A673 (cell line): ENCODE measurements around the gene PDE6D. TPM values are rescaled to one million over a fixed set of nuclear protein-coding genes. Genes with fewer than 3 reads are reported as not detected.

Experiments used
- BruUV-seq: library from RNA; stranded (reverse); fragments of 400-500 nt; replicated peaks from 2 replicates; lab custom pipeline; 2021; lab: Mats Ljungman, UMichigan
- CTCF ChIA-PET: fragments of 300-600 bp; sonication (Branson Sonifier 250); formaldehyde crosslinking; loops from one replicate; lab custom pipeline; 2022; ENCODE audit warnings: antibody characterized with exemption; lab: Charles Lee
- POLR2A ChIA-PET: fragments of 300-600 bp; sonication (Branson Sonifier 250); formaldehyde crosslinking; loops from one replicate; lab custom pipeline; 2022; ENCODE audit warnings: antibody characterized with exemption; ENCODE audit not compliant: low non-redundant PET; lab: Charles Lee
- DNase-seq: peaks from one replicate; pipeline ENCODE4 v3.0.0-alpha.2; 2015; ENCODE audit warnings: low spot score
- H3K27ac ChIP-seq: fragments of 200-600 bp; sonication (generic); 2 replicates; pipeline ENCODE4 v1.5.1; 2016; ENCODE audit warnings: mixed run types, low read depth, mild to moderate bottlenecking, mixed read lengths, antibody characterized with exemption, low read length; ENCODE audit not compliant: poor library complexity, severe bottlenecking
- H3K27me3 ChIP-seq: fragments of 200-600 bp; sonication (generic); replicated peaks from 2 replicates; pipeline ENCODE4 v1.6.1; 2017; ENCODE audit warnings: mixed run types, low read depth, mild to moderate bottlenecking, mixed read lengths, antibody characterized with exemption, low read length; ENCODE audit not compliant: insufficient read depth, poor library complexity
- H3K36me3 ChIP-seq: fragments of 200-600 bp; sonication (generic); 2 replicates; pipeline ENCODE4 v1.6.1; 2016; ENCODE audit warnings: mixed run types, mild to moderate bottlenecking, mixed read lengths, antibody characterized with exemption, low read length; ENCODE audit not compliant: insufficient read depth, poor library complexity, severe bottlenecking
- H3K4me1 ChIP-seq: fragments of 200-600 bp; sonication (generic); 2 replicates; pipeline ENCODE4 v1.6.1; 2017; ENCODE audit warnings: mixed run types, mild to moderate bottlenecking, mixed read lengths, antibody characterized with exemption, low read length; ENCODE audit not compliant: insufficient read depth, poor library complexity, severe bottlenecking
- H3K4me3 ChIP-seq: fragments of 200-600 bp; sonication (generic); 2 replicates; pipeline ENCODE4 v1.5.1; 2016; ENCODE audit warnings: low read depth, mixed run types, mild to moderate bottlenecking, mixed read lengths, low read length; ENCODE audit not compliant: poor library complexity, severe bottlenecking
- H3K9me3 ChIP-seq: fragments of 200-600 bp; sonication (generic); 2 replicates; pipeline ENCODE4 v1.6.1; 2016; ENCODE audit warnings: mixed run types, low read depth, mild to moderate bottlenecking, mixed read lengths, antibody characterized with exemption, low read length; ENCODE audit not compliant: poor library complexity, severe bottlenecking
- EZH2 ChIP-seq: fragments of 200-600 bp; sonication (generic); IDR thresholded peaks from 2 replicates; pipeline ENCODE4 v1.6.1; 2017; ENCODE audit warnings: borderline replicate concordance, low read depth, mild to moderate bottlenecking, mixed read lengths, antibody characterized with exemption, low read length; ENCODE audit not compliant: poor library complexity, severe bottlenecking
- intact Hi-C: fragments of 100-400 bp; cut with micrococcal nuclease; formaldehyde crosslinking; loops from one replicate; pipeline ENCODE4 v1.10.0; 2022; ENCODE audit not compliant: unreplicated experiment
- total RNA-seq: library from RNA; stranded (reverse); gene quantifications from 2 replicates; pipeline ENCODE4 v1.2.3, GENCODE V29; 2021
- TF ChIP-seq, protein P1 (sequence below): fragments of 300-800, 200-600 bp; sonication (generic); conservative IDR thresholded peaks from 2 replicates; pipeline ENCODE4 v1.5.1; 2017; ENCODE audit warnings: low read depth, mild to moderate bottlenecking, antibody characterized with exemption, low read length, moderate library complexity, mixed read lengths

Gene PDE6D
- total RNA-seq, 1 experiment from 2014 or later = 19.7 TPM

DNA sequence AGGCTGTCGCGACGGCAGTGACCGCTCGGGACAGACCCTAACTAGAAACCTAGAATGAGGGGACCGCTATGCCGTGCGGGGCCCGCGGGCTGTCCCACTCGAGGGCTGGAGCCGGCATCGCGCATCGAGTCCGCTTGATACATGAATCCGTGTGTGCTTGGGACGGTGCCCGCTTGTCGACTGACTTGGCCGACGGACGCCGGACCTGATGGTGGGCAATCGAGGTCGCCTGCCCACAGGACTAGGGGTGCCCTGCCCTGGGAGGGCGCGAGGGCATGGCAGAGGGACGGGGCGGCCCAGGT is 73.5 kb downstream of the PDE6D start:
- no peaks in the 10 kb centered on the region for H3K27me3 ChIP-seq
- intact Hi-C loops = loop anchor here (1.0 kb wide), 1 partner anchor 45 kb away; no protein-coding TSS in a partner anchor
- peak overlapping the region; percentile 97 for H3K27ac ChIP-seq
- ChIA-PET CTCF (interaction anchor here (1.3 kb wide), 1 partner anchor 30 kb away, joined by 7 read pairs; no protein-coding TSS in a partner anchor), POLR2A (no interaction called here)
- no TSS peak for BruUV-seq
- TF ChIP-seq, protein P1, sequence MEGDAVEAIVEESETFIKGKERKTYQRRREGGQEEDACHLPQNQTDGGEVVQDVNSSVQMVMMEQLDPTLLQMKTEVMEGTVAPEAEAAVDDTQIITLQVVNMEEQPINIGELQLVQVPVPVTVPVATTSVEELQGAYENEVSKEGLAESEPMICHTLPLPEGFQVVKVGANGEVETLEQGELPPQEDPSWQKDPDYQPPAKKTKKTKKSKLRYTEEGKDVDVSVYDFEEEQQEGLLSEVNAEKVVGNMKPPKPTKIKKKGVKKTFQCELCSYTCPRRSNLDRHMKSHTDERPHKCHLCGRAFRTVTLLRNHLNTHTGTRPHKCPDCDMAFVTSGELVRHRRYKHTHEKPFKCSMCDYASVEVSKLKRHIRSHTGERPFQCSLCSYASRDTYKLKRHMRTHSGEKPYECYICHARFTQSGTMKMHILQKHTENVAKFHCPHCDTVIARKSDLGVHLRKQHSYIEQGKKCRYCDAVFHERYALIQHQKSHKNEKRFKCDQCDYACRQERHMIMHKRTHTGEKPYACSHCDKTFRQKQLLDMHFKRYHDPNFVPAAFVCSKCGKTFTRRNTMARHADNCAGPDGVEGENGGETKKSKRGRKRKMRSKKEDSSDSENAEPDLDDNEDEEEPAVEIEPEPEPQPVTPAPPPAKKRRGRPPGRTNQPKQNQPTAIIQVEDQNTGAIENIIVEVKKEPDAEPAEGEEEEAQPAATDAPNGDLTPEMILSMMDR = no peak
- TF ChIP-seq EZH2 = no peak
- peaks cover 24% of the 10 kb centered on the region for H3K36me3 ChIP-seq
- DNase-seq = no peak
- H3K9me3 ChIP-seq = no peaks in the 10 kb centered on the region
- peak overlapping the region; percentile 59 for H3K4me3 ChIP-seq
- H3K4me1 ChIP-seq = peaks cover 16% of the 10 kb centered on the region

DNA sequence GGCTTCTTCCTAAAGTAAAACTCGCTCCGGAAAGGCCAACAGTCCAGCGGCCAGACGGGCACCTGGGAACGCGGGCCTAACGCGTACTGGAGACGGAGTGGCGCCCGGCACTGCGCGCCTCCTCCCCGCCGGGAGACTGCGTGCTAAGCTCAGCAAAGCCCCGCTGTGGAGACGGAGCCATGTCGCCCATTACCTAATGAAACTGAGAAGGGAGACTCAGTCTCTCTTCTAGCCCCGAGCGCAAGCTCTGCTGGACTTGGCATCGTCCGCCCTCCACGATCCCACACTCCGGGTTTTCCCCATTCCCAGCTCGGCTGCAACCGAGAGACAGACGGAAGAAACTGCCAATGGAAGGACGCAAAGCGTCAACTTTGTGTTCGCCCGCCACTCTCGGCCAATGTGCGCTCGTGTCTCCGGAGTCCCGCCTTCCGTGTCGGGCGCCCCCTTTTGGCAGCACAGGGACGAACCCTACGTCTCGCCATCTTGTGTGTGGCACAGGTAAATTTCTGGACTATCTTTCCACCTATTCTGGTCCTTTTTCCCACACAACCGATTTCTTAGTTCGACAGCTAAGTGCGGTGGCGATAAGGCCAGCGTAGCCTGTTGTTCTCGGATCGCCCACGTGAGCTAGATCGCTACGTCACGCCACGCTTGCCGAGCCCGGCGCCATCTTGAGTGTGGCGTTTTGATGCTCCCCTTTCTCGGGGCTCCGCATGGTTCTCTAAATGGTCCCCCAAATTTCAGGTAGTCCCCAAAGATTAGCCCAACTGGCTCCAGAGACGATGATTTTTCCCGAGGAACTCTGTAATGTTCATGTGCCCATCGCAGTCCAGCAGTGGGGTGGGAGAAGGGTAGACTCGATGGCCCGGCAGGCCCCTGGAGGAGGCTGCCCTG is 74.1 kb downstream of the PDE6D start:
- peak; percentile 99 for DNase-seq
- peak overlapping the region; percentile 97 for H3K27ac ChIP-seq
- H3K9me3 ChIP-seq = no peaks in the 10 kb centered on the region
- no TSS peak for BruUV-seq
- ChIA-PET CTCF (interaction anchor here (0.8 to 1.3 kb wide), 2 partner anchors 10 to 29 kb away, joined by 4 to 7 read pairs; no protein-coding TSS in a partner anchor), POLR2A (no interaction called here)
- intact Hi-C loops = loop anchor here (1.0 kb wide), 1 partner anchor 45 kb away; no protein-coding TSS in a partner anchor
- TF ChIP-seq EZH2 = no peak
- TF ChIP-seq, protein P1 = peak; percentile 99
- no peaks in the 10 kb centered on the region for H3K27me3 ChIP-seq
- H3K4me3 ChIP-seq = peak overlapping the region; percentile 59
- peaks cover 15% of the 10 kb centered on the region for H3K4me1 ChIP-seq
- peaks cover 18% of the 10 kb centered on the region for H3K36me3 ChIP-seq

DNA sequence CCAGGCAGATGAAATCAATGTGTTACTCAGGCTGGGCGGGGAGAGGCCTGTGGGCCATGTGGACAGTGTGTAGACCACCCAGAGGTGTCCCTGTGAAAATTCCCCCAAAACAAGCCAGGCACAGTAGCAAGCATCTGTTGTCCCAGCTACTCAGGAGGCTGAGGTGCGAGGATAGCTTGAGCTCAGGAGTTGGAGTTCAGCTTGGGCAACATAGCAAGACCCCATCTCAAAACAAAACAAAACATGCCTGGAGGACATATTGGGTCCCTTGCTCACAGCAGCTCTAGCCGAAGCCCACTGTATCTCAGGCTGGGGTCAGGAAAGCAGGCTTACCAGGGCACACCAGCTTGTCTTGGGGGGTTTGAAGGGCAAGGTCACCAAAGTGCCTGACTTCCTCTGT is 77.1 kb downstream of the PDE6D start:
- no TSS peak for BruUV-seq
- H3K27me3 ChIP-seq = no peaks in the 10 kb centered on the region
- intact Hi-C loops = no loop called here
- ChIA-PET POLR2A (no interaction called here), CTCF (no interaction called here)
- no peak for DNase-seq
- TF ChIP-seq EZH2 = no peak
- TF ChIP-seq, protein P1 = no peak
- peaks cover 12% of the 10 kb centered on the region for H3K4me1 ChIP-seq
- H3K27ac ChIP-seq = no peak overlapping the region
- no peaks in the 10 kb centered on the region for H3K36me3 ChIP-seq
- H3K4me3 ChIP-seq = no peak overlapping the region
- no peaks in the 10 kb centered on the region for H3K9me3 ChIP-seq
